GM21786 (cell line): ENCODE data around the gene RNF212B.

ENCODE experiments used
- ATAC-seq: cut with Tn5 transposase; IDR thresholded peaks from one replicate; pipeline ENCODE4 v1.9.1; 2021; ENCODE audit not compliant: unreplicated experiment

RNF212B gene

GRCh38 chr14:23294734-23295561 is 57.2 kb downstream of the RNF212B start:
- ATAC-seq: no peak

GRCh38 chr14:23296012-23296777 is 58.5 kb downstream of the RNF212B start:
- ATAC-seq: no peak

GRCh38 chr14:23297096-23297495 is 59.4 kb downstream of the RNF212B start:
- no peak for ATAC-seq

GRCh38 chr14:23297611-23298277 is 60.0 kb downstream of the RNF212B start:
- no peak for ATAC-seq

- ATAC-seq: no peak
These were observed 61.6 kb downstream of the RNF212B start for GRCh38 chr14:23299211-23299957.

GRCh38 chr14:23299986-23300686 is 62.4 kb downstream of the RNF212B start:
- no peak for ATAC-seq

- ATAC-seq: no peak
These were observed 63.0 kb downstream of the RNF212B start for GRCh38 chr14:23300687-23301223.

- peak; percentile 71 for ATAC-seq
These were observed 63.7 kb downstream of the RNF212B start for GRCh38 chr14:23301288-23301968.

- peak; percentile 11 for ATAC-seq
These were observed 64.2 kb downstream of the RNF212B start for GRCh38 chr14:23301969-23302289.

GRCh38 chr14:23302290-23303225 is 64.8 kb downstream of the RNF212B start, which contains the start of gene PPP1R3E:
PPP1R3E (minus strand) TSS chr14:23302859; CDS start chr14:23302576, 283 bp downstream.
- peak; percentile 28 for ATAC-seq

- ATAC-seq: peak; percentile 22
These were observed 68.8 kb downstream of the RNF212B start, which contains the start of gene BCL2L2 for GRCh38 chr14:23306412-23307145. BCL2L2 (plus strand) TSS chr14:23306833; CDS start chr14:23307768, 935 bp downstream.

- ATAC-seq: no peak
These were observed 69.4 kb downstream of the RNF212B start for GRCh38 chr14:23307146-23307530.

GRCh38 chr14:23307687-23308644 is 70.2 kb downstream of the RNF212B start:
- no peak for ATAC-seq

- no peak for ATAC-seq
These were observed 71.1 kb downstream of the RNF212B start for GRCh38 chr14:23308721-23309445.

- ATAC-seq: no peak
These were observed 72.8 kb downstream of the RNF212B start for GRCh38 chr14:23310546-23310945.

GRCh38 chr14:23316300-23316699 is 78.6 kb downstream of the RNF212B start:
- no peak for ATAC-seq
